OCI-LY3 (cell line): Measurements from ENCODE around the gene HS1BP3.

Source experiments
- H2AFZ ChIP-seq: fragments of 200-600, 300-600 bp; shearing (Covaris generic); 2 replicates; pipeline ENCODE4 v1.6.0; 2014; ENCODE audit warnings: antibody characterized with exemption, low read depth, low read length
- H3K27ac ChIP-seq: fragments of 200-600, 300-600 bp; sonication (generic); 2 replicates; pipeline ENCODE4 v1.5.1; 2014; ENCODE audit warnings: mild to moderate bottlenecking, low read length, moderate library complexity, mixed read lengths
- H3K27me3 ChIP-seq: fragments of 200-600, 300-600 bp; sonication (generic); 2 replicates; pipeline ENCODE4 v1.6.1; 2014; ENCODE audit warnings: low read depth, low read length, mixed read lengths
- H3K36me3 ChIP-seq: fragments of 200-600, 300-600 bp; sonication (generic); replicated peaks from 2 replicates; pipeline ENCODE3; 2014; ENCODE audit warnings: low read depth, low read length, mixed read lengths
- H3K4me1 ChIP-seq: fragments of 300-600, 200-600 bp; sonication (generic); 2 replicates; pipeline ENCODE4 v1.6.1; 2014; ENCODE audit warnings: low read length, mixed read lengths
- H3K4me2 ChIP-seq: fragments of 200-600, 300-600 bp; sonication (generic); 2 replicates; pipeline ENCODE4 v1.6.1; 2014; ENCODE audit warnings: low read length, mixed read lengths
- H3K4me3 ChIP-seq: fragments of 300-600, 200-600 bp; sonication (generic); 2 replicates; pipeline ENCODE4 v1.5.1; 2014; ENCODE audit warnings: antibody characterized with exemption, mild to moderate bottlenecking, low read length, moderate library complexity
- H3K79me2 ChIP-seq: fragments of 300-600, 200-600 bp; shearing (Covaris generic); 2 replicates; pipeline ENCODE4 v1.6.1; 2014; ENCODE audit warnings: mild to moderate bottlenecking, low read length, mixed read lengths
- H3K9ac ChIP-seq: fragments of 300-600, 200-600 bp; shearing (Covaris generic); 2 replicates; pipeline ENCODE4 v1.6.0; 2014; ENCODE audit warnings: mild to moderate bottlenecking, low read length, moderate library complexity
- H3K9me3 ChIP-seq: fragments of 200-600, 300-600 bp; shearing (Covaris generic); 2 replicates; pipeline ENCODE4 v1.6.1; 2014; ENCODE audit warnings: low read length, mixed read lengths; ENCODE audit not compliant: insufficient read depth
- H4K20me1 ChIP-seq: fragments of 200-600, 300-600 bp; sonication (generic); 2 replicates; pipeline ENCODE4 v1.6.1; 2016; ENCODE audit warnings: low read length, mixed read lengths; ENCODE audit not compliant: insufficient read depth
- CTCF ChIP-seq: fragments of 200-600, 300-600 bp; sonication (generic); IDR thresholded peaks from 2 replicates; pipeline ENCODE4 v1.5.1; 2014; ENCODE audit warnings: antibody characterized with exemption, low read length, low read depth
- EZH2phosphoT487 ChIP-seq: fragments of 200-600 bp; shearing (Covaris generic); IDR thresholded peaks from 2 replicates; pipeline ENCODE4 v1.6.1; 2018; ENCODE audit warnings: antibody characterized with exemption, mixed run types, low read depth

The HS1BP3 gene

GRCh38 chr2:20614201-20615067 is 36.5 kb downstream of the HS1BP3 start:
- 0 out of 2 replicates have a peak overlapping the region, but pooled peaks have one; percentile 0 for H3K4me2 ChIP-seq
- no peak overlapping the region for H3K27ac ChIP-seq
- H3K4me1 ChIP-seq, result peaks cover 8% of the 10 kb centered on the region
- no peak overlapping the region for H2AFZ ChIP-seq
- TF ChIP-seq EZH2phosphoT487, result no peak
- TF ChIP-seq CTCF, result no peak
- H4K20me1 ChIP-seq, result no peaks in the 10 kb centered on the region
- no peaks in the 10 kb centered on the region for H3K79me2 ChIP-seq
- H3K36me3 ChIP-seq, result no peaks in the 10 kb centered on the region
- no peak overlapping the region for H3K9ac ChIP-seq
- no peak overlapping the region for H3K4me3 ChIP-seq
- H3K27me3 ChIP-seq, result peaks cover 3% of the 10 kb centered on the region; the same call in 1 of the 2 replicates
- no peaks in the 10 kb centered on the region for H3K9me3 ChIP-seq

DNA sequence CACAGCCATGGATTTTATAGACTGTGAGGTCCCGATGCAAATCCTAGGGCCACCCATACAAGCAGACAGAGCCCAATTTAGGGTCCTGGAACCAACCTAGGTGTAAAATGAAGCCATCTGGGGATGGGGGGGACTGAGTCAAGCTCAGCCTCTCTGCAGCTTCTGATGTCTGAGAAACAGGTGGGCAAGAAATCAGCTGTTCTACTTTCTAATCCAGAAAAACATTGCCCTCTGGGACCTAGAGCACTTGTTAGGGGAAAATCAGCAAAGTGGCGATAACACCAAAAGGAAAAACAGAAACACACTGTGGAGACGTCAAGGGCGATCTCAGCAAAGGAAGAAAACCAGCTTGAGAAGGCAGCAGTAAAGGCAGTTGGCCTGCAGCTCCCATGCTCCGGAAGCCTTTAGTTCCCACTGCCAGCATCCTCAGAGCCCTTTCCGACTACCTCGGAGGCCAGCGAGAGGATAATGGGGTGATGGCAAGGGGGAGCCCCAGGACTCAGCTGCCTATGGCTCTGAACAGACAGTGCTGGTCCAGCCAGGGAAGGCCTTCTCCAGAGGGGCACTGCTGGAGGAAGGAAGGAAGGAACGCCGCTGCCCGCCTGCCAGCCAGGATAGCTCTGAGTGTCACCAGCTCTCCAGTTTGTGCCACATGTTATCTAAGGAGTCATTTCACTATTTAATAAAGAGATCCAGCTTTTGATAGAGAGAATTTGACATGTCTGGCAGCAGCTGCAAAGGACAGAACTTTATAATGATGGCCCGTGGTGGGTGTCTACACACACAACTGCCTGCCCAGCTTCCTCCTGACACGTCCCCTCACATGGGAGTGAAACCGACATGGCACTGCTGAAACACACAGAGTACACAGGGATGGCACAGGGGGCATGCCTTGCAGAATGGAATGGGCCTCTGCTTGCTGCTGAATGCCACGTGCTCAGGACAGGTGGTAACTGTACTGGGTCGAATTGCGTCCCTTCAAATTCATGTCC is 37.7 kb downstream of the HS1BP3 start:
- H3K9ac ChIP-seq, result no peak overlapping the region
- H3K79me2 ChIP-seq, result no peaks in the 10 kb centered on the region
- H3K36me3 ChIP-seq, result no peaks in the 10 kb centered on the region
- H3K27ac ChIP-seq, result no peak overlapping the region
- no peak for TF ChIP-seq CTCF
- TF ChIP-seq EZH2phosphoT487, result no peak
- no peaks in the 10 kb centered on the region for H3K9me3 ChIP-seq
- H2AFZ ChIP-seq, result no peak overlapping the region
- H3K4me2 ChIP-seq, result no peak overlapping the region
- H4K20me1 ChIP-seq, result no peaks in the 10 kb centered on the region
- H3K4me3 ChIP-seq, result no peak overlapping the region
- H3K4me1 ChIP-seq, result peaks cover 8% of the 10 kb centered on the region
- peaks cover 3% of the 10 kb centered on the region; the same call in 1 of the 2 replicates for H3K27me3 ChIP-seq

DNA sequence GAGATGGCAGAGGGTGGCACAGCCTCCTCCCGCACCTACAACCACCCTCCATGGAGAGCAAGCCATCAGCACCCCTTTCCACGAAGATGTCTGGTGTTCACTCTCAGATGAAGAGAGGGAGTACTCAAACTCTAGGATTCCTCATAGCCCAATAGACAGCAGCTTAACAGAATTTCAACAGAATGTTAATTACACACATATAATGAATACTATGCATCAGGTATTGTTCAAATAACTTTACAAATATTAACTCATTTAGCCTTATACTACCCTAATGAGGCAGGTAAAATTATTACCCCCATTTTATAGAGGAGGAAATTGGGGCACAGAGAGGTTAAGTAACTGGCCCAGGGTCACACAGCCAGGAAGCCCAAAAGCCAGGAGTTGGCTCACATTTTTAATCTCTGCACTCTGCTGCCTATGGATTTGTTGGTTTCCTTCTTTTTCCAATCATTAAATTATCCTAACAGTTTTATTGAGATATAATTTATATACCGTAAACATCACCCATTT is 39.0 kb downstream of the HS1BP3 start:
- TF ChIP-seq CTCF, result no peak
- TF ChIP-seq EZH2phosphoT487, result no peak
- Histone ChIP-seq H3K79me2 (no peaks in the 10 kb centered on the region), H3K36me3 (no peaks in the 10 kb centered on the region), H3K4me3 (no peak overlapping the region), H3K27me3 (peaks cover 3% of the 10 kb centered on the region; the same call in 1 of the 2 replicates), H4K20me1 (no peaks in the 10 kb centered on the region), H3K9me3 (no peaks in the 10 kb centered on the region), H3K27ac (no peak overlapping the region), H2AFZ (no peak overlapping the region), H3K4me1 (peaks cover 8% of the 10 kb centered on the region), H3K4me2 (no peak overlapping the region), H3K9ac (no peak overlapping the region)
